ENCODE results near the gene CTSS.
"Not testable (repeated sequence)": the region's sequence is repeated elsewhere in the genome, so short reads cannot be mapped to it uniquely, and the experiment has no call there.

The CTSS gene

GRCh38 chr1:150765296-150765976 is at the start of gene CTSS:
TSS of gene CTSS (minus strand) at chr1:150765778. CDS start at chr1:150764763, 1,015 bp downstream.
- no peak for DNase-seq (ENCODE audit: low read depth)

- DNase-seq (ENCODE audit: low read depth): no peak
Measured at GRCh38 chr1:150813028-150813707, 47.6 kb upstream of the CTSS start.

- no peak for DNase-seq (ENCODE audit: low read depth)
Measured at GRCh38 chr1:150810958-150811659, 45.5 kb upstream of the CTSS start.

- no peak for DNase-seq (ENCODE audit: low read depth)
Measured at GRCh38 chr1:150809651-150810050, 44.1 kb upstream of the CTSS start.

GRCh38 chr1:150808846-150809245 is 43.3 kb upstream of the CTSS start:
- DNase-seq (ENCODE audit: low read depth): no peak

GRCh38 chr1:150808121-150808520 is 42.5 kb upstream of the CTSS start, which contains the start of gene CTSK:
TSS of gene CTSK (minus strand) at chr1:150808260. CDS start at chr1:150806805, 1,455 bp downstream.
- no peak for DNase-seq (ENCODE audit: low read depth)

- no peak for DNase-seq (ENCODE audit: low read depth)
Measured at GRCh38 chr1:150807249-150808023, 41.9 kb upstream of the CTSS start.

GRCh38 chr1:150805899-150806298 is 40.3 kb upstream of the CTSS start:
- no peak for DNase-seq (ENCODE audit: low read depth)

GRCh38 chr1:150804671-150805070 is 39.1 kb upstream of the CTSS start:
- DNase-seq (ENCODE audit: low read depth): no peak

GRCh38 chr1:150799089-150799488 is 33.5 kb upstream of the CTSS start:
- no peak for DNase-seq (ENCODE audit: low read depth)

- no peak for DNase-seq (ENCODE audit: low read depth)
Measured at GRCh38 chr1:150798525-150798924, 32.9 kb upstream of the CTSS start.

- DNase-seq (ENCODE audit: low read depth): no peak
Measured at GRCh38 chr1:150796374-150796773, 30.8 kb upstream of the CTSS start.

- not testable (repeated sequence) for DNase-seq (ENCODE audit: low read depth)
Measured at GRCh38 chr1:150793778-150794177, 28.2 kb upstream of the CTSS start.

- no peak for DNase-seq (ENCODE audit: low read depth)
Measured at GRCh38 chr1:150793221-150793620, 27.6 kb upstream of the CTSS start.

- DNase-seq (ENCODE audit: low read depth): no peak
Measured at GRCh38 chr1:150791585-150791984, 26.0 kb upstream of the CTSS start.

- DNase-seq (ENCODE audit: low read depth): no peak
Measured at GRCh38 chr1:150789396-150789795, 23.8 kb upstream of the CTSS start.

GRCh38 chr1:150788946-150789345 is 23.4 kb upstream of the CTSS start:
- DNase-seq (ENCODE audit: low read depth): no peak

- DNase-seq (ENCODE audit: low read depth): no peak
Measured at GRCh38 chr1:150787455-150787854, 21.9 kb upstream of the CTSS start.

- no peak for DNase-seq (ENCODE audit: low read depth)
Measured at GRCh38 chr1:150780510-150780909, 14.9 kb upstream of the CTSS start.

GRCh38 chr1:150778409-150778808 is 12.8 kb upstream of the CTSS start:
- no peak for DNase-seq (ENCODE audit: low read depth)

- no peak for DNase-seq (ENCODE audit: low read depth)
Measured at GRCh38 chr1:150777544-150777943, 12.0 kb upstream of the CTSS start.

GRCh38 chr1:150775931-150776505 is 10.4 kb upstream of the CTSS start:
- DNase-seq (ENCODE audit: low read depth): not testable (repeated sequence)
